Natural killer cell treated with Interleukin-12 subunit alpha and Interleukin-12 subunit beta and Interleukin-15 and Interleukin-18, amount 100 ng/mL, for 72 hours (primary cell): ENCODE measurements around the gene HOXD8. TPM values are rescaled to one million over a fixed set of nuclear protein-coding genes. Genes with fewer than 3 reads are reported as not detected.
A peak's percentile ranks its signal among the peaks of the same experiment; 100 is the strongest.

Source experiments
- ATAC-seq, 2 donors: fragments of 150-1000 bp; cut with Tn5 transposase in 1 of 2; sonication (Bioruptor Pico), chemical (Tn5 transposase) in 1 of 2; 2 replicates each; pipeline ENCODE4 v1.10.0; 2021
- DNase-seq: peaks from one replicate; pipeline ENCODE4 v3.0.0; 2022; ENCODE audit warnings: low spot score
- H3K27ac Mint-ChIP-seq, 2 donors: 1 replicate in 1 of 2; 2 replicates in 1 of 2; pipeline ENCODE4 v1.8.0; 2022; ENCODE audit warnings: mixed read lengths in 2 of 2, mild to moderate bottlenecking in 1 of 2, moderate library complexity in 1 of 2
- H3K27me3 Mint-ChIP-seq, 2 donors: 1 replicate in 1 of 2; 2 replicates in 1 of 2; pipeline ENCODE4 v1.8.0; 2022; ENCODE audit warnings: mixed read lengths in 2 of 2
- H3K36me3 Mint-ChIP-seq: one replicate; pipeline ENCODE4 v1.8.0; 2022; ENCODE audit warnings: mixed read lengths
- H3K4me1 Mint-ChIP-seq, 2 donors: 1 replicate in 1 of 2; 2 replicates in 1 of 2; pipeline ENCODE4 v1.8.0; 2022; ENCODE audit warnings: low read depth in 2 of 2, mixed read lengths in 2 of 2, mild to moderate bottlenecking in 1 of 2
- H3K4me3 Mint-ChIP-seq: one replicate; pipeline ENCODE4 v1.8.0; 2022; ENCODE audit warnings: mixed read lengths
- H3K9me3 Mint-ChIP-seq: 2 replicates; pipeline ENCODE4 v1.8.0; 2022; ENCODE audit warnings: mixed read lengths
- total RNA-seq, 2 donors: library from RNA; stranded (reverse); gene quantifications; one replicate each; pipeline ENCODE4 v1.2.3, GENCODE V29; 2022

The HOXD8 gene
- total RNA-seq, 2 donors from 2014 or later, result not detected

GRCh38 chr2:176130147-176130956, 847 bp downstream of the HOXD8 start:
- DNase-seq (no peak), ATAC-seq (peak; percentile 63 to 64)
- Mint-ChIP-seq H3K4me1 (peaks cover 22 to 28% of the 10 kb centered on the region in 2 donors), H3K9me3 (no peaks in the 10 kb centered on the region), H3K4me3 (peak overlapping the region; percentile 81), H3K27ac (no peak overlapping the region), H3K36me3 (peaks cover 20% of the 10 kb centered on the region), H3K27me3 (peaks cover 62 to 85% of the 10 kb centered on the region in 2 donors)

DNA sequence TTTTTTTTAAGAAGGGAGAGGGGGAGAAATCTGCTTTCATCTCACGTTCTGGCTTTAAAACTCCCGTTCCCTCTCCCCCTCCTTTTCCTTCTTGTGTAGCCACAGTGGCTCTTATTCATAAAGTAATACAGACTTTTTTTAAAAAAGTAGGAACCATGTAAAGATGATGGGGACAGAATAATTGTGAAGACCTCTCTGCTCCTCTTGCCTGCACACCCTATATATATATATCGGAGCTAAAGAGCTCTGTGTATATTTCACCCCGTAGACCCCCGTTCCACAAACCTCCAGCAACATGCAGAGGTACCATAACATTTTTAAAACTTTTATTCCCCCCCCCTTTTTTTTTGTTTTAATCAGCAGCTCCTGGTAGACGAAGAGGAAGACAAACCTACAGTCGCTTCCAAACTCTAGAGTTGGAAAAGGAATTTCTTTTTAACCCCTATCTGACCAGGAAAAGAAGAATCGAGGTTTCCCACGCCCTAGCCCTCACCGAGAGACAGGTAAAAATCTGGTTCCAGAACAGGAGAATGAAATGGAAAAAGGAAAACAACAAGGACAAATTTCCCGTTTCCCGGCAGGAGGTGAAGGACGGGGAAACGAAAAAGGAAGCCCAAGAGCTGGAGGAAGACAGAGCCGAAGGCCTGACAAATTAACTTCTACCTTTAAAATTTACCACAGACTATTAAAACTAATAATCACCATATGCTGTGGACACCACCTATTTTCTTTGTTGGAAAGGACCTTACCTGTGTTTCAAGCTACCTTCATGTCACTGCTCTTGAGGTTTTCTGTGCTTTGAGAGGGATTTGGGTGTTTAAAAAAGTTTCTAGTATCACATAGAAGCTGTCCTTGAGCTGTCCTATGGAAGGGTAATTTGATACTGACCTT, 1.7 kb downstream of the HOXD8 start:
- peak overlapping the region; percentile 81 for H3K4me3 Mint-ChIP-seq
- H3K4me1 Mint-ChIP-seq, result peaks cover 29 to 33% of the 10 kb centered on the region in 2 donors
- no peak overlapping the region for H3K27ac Mint-ChIP-seq
- no peak for ATAC-seq
- H3K36me3 Mint-ChIP-seq, result peaks cover 25% of the 10 kb centered on the region
- no peak for DNase-seq
- no peaks in the 10 kb centered on the region for H3K9me3 Mint-ChIP-seq
- peaks cover 62 to 85% of the 10 kb centered on the region in 2 donors for H3K27me3 Mint-ChIP-seq

DNA sequence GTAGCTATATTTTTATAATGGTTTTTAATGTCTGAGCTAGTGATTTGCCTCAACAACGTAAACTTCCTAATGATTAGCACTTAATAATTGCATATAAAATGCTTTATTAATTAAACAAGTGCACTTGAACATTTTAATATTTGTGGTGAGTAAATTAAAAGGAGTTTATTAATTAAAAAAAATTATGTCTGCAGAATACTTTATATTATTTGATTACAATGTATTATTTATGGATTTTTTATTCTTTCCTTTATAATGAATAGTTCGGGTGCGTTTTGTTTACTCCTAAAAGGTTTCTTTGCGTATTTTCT, 2.3 kb downstream of the HOXD8 start:
- Mint-ChIP-seq H3K27me3 (peaks cover 61 to 83% of the 10 kb centered on the region in 2 donors), H3K4me1 (peaks cover 29 to 33% of the 10 kb centered on the region in 2 donors), H3K27ac (no peak overlapping the region), H3K36me3 (peaks cover 25% of the 10 kb centered on the region), H3K4me3 (peak overlapping the region; percentile 81), H3K9me3 (no peaks in the 10 kb centered on the region)
- ATAC-seq, result no peak
- DNase-seq, result no peak

- H3K36me3 Mint-ChIP-seq, result peaks cover 27% of the 10 kb centered on the region
- H3K9me3 Mint-ChIP-seq, result no peaks in the 10 kb centered on the region
- H3K27ac Mint-ChIP-seq, result no peak overlapping the region
- H3K4me1 Mint-ChIP-seq, result peaks cover 29 to 33% of the 10 kb centered on the region in 2 donors
- DNase-seq, result no peak
- peaks cover 61 to 81% of the 10 kb centered on the region in 2 donors for H3K27me3 Mint-ChIP-seq
- peak overlapping the region; percentile 81 for H3K4me3 Mint-ChIP-seq
- no peak for ATAC-seq
These were observed 3.0 kb downstream of the HOXD8 start for GRCh38 chr2:176132205-176133171.

DNA sequence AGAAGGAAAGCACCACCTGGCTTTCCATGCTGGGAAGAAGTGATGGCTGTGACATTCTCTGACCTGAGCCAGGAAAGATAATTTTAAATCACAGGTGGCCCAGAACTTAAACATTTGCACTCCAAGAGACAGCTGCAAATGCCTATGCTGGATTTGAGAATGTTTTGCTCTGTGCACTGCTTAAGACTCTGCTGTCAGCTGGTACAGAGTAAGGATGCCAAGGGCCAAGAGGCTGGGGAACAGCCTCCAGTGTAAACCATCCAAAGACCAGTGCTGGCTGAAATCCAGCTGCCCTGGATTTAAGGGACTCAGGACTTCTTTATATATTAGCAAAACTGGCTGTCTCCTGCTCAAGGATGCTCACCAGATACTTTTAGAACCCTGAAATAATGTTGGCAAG, 3.9 kb downstream of the HOXD8 start:
- no peak for ATAC-seq
- Mint-ChIP-seq H3K4me3 (no peak overlapping the region), H3K36me3 (peaks cover 28% of the 10 kb centered on the region), H3K27ac (no peak overlapping the region), H3K27me3 (peaks cover 61 to 81% of the 10 kb centered on the region in 2 donors), H3K9me3 (no peaks in the 10 kb centered on the region), H3K4me1 (peaks cover 27 to 30% of the 10 kb centered on the region in 2 donors)
- DNase-seq, result no peak

- Mint-ChIP-seq H3K36me3 (peaks cover 32% of the 10 kb centered on the region), H3K27ac (no peak overlapping the region), H3K4me1 (peaks cover 30% of the 10 kb centered on the region in 2 donors), H3K27me3 (peaks cover 62 to 81% of the 10 kb centered on the region in 2 donors), H3K4me3 (no peak overlapping the region), H3K9me3 (no peaks in the 10 kb centered on the region)
- no peak for ATAC-seq
- DNase-seq, result no peak
These were observed 4.5 kb downstream of the HOXD8 start for GRCh38 chr2:176134035-176134434.

DNA sequence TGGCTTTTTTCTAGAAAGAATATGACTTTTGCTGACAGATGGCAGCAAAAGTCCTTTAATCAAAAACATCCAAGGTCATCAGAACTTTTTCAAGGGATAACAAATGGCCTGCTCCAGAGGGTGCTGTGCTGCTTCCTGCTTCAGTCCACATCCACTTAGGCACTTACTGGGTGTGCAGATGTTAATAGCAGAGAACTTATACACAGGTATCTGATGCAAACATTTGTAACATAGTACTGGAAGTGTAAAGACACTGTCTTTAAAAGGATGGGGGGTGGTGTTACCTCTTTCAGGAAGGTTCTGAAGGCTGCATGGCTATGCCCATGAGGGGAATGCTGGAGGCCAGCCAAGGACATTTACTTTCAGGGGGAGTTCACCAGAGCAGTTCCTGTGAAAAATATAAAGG, 5.5 kb downstream of the HOXD8 start:
- H3K27me3 Mint-ChIP-seq, result peaks cover 67 to 89% of the 10 kb centered on the region in 2 donors
- H3K27ac Mint-ChIP-seq, result no peak overlapping the region
- H3K9me3 Mint-ChIP-seq, result peaks cover 4% of the 10 kb centered on the region
- H3K4me3 Mint-ChIP-seq, result peak overlapping the region; percentile 24
- H3K4me1 Mint-ChIP-seq, result peaks cover 33 to 34% of the 10 kb centered on the region in 2 donors
- peaks cover 35% of the 10 kb centered on the region for H3K36me3 Mint-ChIP-seq
- ATAC-seq, result no peak
- DNase-seq, result no peak

DNA sequence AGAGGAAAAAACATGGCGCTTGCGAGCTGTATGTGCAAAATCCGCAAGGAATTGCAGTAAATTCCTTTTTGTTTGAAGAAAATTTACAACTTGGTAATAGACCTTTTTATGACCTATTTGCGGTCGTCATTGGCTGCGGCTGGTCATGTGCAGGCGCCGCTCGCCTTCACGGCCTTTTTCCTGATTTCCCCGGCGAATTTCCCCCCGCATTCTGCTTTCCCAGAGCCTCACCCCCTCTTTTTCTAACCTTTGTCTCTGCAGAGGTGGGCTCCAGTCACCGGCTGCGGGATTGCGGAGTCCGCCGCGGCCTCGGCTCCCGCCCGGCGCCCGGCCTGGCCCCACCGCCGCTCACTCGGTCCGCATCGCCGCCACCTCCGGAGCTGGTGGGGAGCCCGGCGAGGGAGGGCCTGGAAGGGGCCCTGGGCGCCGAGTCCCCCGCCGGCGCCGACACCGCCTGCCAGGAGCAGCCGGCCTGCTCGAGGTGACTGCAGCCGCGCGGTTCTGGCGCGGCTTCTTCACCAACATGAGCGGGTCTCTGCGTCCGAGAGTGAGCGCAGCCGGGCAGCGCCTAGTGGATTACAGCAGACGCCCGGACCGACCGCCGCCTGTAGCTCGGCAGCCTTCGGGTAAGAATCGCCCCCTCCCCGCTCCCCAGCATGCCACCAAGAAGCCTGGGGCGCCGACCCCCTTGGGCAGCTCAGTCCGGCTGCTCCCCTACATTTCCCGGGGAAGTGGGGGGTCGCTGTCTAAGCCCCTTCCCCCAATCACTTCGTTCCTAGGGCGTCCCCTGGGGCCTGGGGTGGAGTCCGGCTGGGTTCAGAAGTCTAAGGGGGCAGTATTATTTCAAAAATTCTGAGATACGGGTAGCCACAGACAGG, 7.1 kb downstream of the HOXD8 start:
- no peak overlapping the region for H3K4me3 Mint-ChIP-seq
- H3K4me1 Mint-ChIP-seq, result peaks cover 34% of the 10 kb centered on the region in 2 donors
- H3K27ac Mint-ChIP-seq, result no peak overlapping the region

DNA sequence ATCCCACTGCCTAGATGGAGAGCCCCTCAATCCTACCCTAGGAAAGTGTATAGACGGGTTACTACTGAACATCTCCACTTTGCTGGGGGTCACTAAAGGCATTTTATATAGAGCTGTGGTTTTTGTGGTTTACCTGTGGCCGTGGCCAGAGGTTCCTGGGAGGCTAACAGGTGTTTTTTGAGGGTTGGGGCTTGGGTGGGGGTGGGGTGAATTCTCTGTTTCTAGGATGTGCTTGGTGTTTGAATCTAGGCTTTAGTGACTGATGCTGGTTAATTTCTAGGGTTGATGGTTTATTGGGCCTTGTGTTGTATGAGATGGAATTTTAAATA, 7.7 kb downstream of the HOXD8 start:
- H3K36me3 Mint-ChIP-seq, result peaks cover 35% of the 10 kb centered on the region
- DNase-seq (no peak), ATAC-seq (no peak)
- H3K27me3 Mint-ChIP-seq, result peaks cover 64 to 83% of the 10 kb centered on the region in 2 donors
- H3K27ac Mint-ChIP-seq, result no peak overlapping the region
- no peak overlapping the region for H3K4me3 Mint-ChIP-seq
- H3K4me1 Mint-ChIP-seq, result peaks cover 31% of the 10 kb centered on the region in 2 donors
- H3K9me3 Mint-ChIP-seq, result peaks cover 4% of the 10 kb centered on the region

More for the DNA sequence above, 7.1 kb downstream of the HOXD8 start:
- no peak for DNase-seq
- peaks cover 4% of the 10 kb centered on the region for H3K9me3 Mint-ChIP-seq
- H3K27me3 Mint-ChIP-seq, result peaks cover 64 to 87% of the 10 kb centered on the region in 2 donors
- ATAC-seq, result no peak
- peaks cover 35% of the 10 kb centered on the region for H3K36me3 Mint-ChIP-seq

DNA sequence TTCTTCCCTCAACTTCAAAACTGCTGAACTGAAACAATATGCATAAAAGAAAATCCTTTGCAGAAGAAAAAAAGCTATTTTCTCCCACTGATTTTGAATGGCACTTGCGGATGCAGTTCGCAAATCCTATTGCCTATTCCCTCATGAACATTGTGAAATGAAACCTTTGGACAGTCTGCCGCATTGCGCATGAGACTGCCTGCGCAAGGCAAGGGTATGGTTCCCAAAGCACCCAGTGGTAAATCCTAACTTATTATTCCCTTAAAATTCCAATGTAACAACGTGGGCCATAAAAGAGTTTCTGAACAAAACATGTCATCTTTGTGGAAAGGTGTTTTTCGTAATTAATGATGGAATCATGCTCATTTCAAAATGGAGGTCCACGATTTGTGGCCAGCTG, 8.4 kb downstream of the HOXD8 start:
- Mint-ChIP-seq H3K4me3 (no peak overlapping the region), H3K9me3 (peaks cover 4% of the 10 kb centered on the region), H3K27me3 (peaks cover 60 to 80% of the 10 kb centered on the region in 2 donors), H3K36me3 (peaks cover 31% of the 10 kb centered on the region), H3K4me1 (peaks cover 26 to 27% of the 10 kb centered on the region in 2 donors), H3K27ac (no peak overlapping the region)
- DNase-seq (no peak), ATAC-seq (no peak)

DNA sequence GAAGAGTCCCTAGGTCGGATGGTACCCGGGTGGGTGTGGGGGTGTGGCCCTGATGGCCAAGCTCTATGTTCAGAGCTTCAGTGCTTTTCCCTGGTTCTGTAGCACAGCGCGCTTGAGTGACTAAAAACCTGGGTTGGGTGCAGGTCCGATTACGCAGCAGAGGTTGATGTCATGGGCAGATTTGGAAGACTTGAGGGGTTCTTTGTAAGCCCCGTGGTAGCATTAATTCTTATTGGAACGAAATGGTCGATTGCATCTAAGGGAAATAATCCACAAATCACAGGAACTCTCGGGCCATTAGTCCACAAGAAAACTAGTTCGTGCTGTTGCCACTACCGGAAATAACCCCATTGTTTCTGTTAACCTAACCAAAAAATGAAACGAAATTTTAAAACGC, 9.0 kb downstream of the HOXD8 start:
- Mint-ChIP-seq H3K4me3 (peak overlapping the region; percentile 60), H3K27ac (no peak overlapping the region)

GRCh38 chr2:176138923-176139660, 9.6 kb downstream of the HOXD8 start:
- Mint-ChIP-seq H3K4me3 (peak overlapping the region; percentile 60), H3K9me3 (peaks cover 4% of the 10 kb centered on the region)
- ATAC-seq, result no peak

More for the DNA sequence above, 9.0 kb downstream of the HOXD8 start:
- peaks cover 64 to 80% of the 10 kb centered on the region in 2 donors for H3K27me3 Mint-ChIP-seq
- H3K36me3 Mint-ChIP-seq, result peaks cover 31% of the 10 kb centered on the region
- no peak for DNase-seq
- ATAC-seq, result no peak
- H3K9me3 Mint-ChIP-seq, result peaks cover 4% of the 10 kb centered on the region
- peaks cover 25 to 27% of the 10 kb centered on the region in 2 donors for H3K4me1 Mint-ChIP-seq

More at GRCh38 chr2:176138923-176139660, 9.6 kb downstream of the HOXD8 start:
- DNase-seq, result no peak
- peaks cover 28% of the 10 kb centered on the region for H3K36me3 Mint-ChIP-seq
- H3K27ac Mint-ChIP-seq, result no peak overlapping the region
- H3K4me1 Mint-ChIP-seq, result peaks cover 25 to 27% of the 10 kb centered on the region in 2 donors
- peaks cover 64 to 80% of the 10 kb centered on the region in 2 donors for H3K27me3 Mint-ChIP-seq
